NCI-H510A (cell line): ENCODE results near the gene NABP1.
A peak's percentile ranks its signal among the peaks of the same experiment; 100 is the strongest.

Experiments
- DNase-seq: peaks from one replicate; lab custom pipeline; 2025; lab: John Stamatoyannopoulos, UW

The NABP1 gene

DNA sequence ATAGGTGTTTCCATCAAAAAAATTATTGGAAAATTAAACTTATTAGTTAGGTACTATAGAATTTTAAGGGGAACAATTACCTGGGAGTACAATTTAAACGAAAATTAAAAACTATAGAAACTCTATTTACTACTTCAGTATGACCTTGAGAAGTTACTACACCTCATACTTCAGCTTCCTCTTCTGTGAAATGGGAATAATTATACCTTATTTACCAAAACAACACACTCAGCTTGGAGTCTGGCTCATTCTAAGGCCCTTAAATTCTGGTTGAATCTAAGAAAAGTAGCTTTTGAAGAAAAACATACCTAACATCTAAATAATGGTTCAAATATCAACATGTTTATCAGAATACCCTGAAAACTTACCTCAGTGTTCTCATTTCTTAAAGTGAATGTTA, 2.7 kb downstream of the NABP1 start:
- DNase-seq, result no peak

DNA sequence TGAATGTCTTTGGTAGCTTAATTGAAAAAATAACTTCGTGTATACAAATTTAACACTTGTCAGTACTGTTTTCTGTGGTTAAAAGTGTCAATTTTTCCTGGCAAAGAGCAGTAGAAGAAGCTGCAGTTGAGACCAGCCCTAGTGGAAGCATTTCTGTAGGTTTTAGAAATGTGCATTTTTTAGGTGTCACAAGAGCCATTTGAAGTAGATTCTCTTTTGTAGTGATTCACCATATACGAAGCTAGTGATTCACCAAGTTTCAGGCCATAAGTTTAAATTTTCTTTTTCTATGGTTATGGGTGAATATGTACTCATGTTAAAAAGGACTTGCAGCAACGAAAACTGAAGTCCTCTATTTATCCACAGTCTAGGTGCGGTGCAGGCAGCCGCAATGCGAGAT, 4.2 kb downstream of the NABP1 start:
- no peak for DNase-seq

DNA sequence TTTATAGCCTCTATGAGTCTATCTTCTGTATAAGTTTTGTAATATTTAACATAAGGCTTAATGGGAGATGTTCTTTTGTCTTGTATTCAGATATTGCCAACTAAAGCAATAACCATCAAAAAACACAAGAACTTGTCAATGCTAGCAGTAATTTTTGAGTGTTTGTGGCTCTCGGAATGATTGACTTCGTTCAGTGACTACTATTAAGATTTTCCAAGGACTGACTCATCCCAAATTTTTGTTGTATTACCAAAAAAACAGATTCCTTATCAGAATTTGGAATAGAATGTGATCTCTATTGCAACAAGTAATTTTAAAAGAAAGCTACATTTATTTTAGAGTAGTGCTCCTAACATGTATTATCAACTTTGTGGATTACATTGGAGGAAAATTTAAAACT, 8.1 kb downstream of the NABP1 start:
- no peak for DNase-seq

DNA sequence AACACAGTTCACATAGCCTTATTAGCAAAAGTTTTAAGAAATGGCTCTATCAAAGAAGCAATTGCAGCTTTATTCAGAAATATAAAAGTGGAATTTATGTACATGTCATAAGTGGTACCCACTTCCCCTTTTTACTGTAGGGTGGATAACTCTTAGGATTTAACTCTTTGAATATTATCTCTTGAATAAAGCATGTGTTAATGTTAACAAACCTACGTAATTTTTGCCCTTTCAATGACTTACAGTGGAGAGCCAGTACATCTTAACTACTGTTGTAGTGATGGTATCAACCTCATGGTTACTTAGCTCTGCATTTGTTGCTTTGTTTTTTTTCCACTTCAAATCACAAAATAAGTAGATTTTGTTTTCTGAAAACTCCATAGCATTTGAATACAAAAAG, 8.8 kb downstream of the NABP1 start:
- no peak for DNase-seq

DNA sequence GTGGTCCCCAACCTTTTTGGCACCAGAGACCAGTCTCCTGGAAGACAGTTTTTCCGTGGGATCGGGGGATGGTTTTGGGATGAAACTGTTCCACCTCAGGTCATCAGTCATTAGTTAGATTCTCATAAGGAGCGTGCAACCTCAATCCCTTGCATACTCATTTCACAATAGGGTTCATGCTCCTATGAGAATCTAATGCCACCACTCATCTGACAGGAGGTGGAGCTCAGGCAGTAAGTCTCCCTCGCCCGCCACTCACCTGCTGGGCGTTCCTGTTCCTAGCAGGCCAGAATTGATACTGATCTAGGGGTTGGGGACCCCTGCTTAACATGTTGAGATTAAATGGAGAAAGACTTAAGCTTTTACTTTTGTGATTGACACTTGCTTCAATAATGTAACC, 9.9 kb downstream of the NABP1 start:
- DNase-seq, result no peak

DNA sequence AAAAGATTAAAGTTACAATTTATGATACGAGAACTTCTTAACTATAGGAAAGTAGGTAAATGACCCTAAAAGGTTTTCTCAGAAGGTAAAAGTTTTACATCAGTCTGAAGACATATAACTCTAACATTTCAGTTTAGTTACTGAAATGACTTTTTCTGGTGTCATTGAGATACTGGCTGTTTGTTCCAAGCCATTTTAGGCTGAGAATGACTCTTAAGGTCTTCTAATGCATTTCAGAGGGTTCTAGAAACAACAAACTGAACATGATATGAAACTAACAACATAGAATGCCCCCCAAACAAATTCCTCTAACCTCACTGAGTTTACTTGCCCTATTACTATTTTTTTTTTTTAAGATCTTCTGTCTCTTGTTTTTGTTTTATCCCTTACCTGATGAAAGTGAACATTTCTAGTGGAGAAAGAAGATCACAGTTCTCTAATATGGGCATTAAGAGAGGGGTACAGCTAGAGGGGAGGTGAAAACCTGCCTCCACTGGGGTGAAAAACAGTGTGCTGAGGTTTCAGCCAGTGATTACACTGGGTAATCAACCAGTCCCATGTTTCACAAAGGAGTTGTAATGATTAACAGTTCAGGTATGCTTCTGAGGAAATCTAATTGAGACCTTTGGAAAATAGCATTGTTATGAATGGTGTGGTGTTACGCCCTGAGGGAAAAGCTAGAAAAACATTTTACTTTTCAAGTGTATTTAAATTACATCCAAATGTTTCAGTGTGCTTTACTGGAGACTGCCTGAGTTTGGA, 11.2 kb downstream of the NABP1 start:
- no peak for DNase-seq

DNA sequence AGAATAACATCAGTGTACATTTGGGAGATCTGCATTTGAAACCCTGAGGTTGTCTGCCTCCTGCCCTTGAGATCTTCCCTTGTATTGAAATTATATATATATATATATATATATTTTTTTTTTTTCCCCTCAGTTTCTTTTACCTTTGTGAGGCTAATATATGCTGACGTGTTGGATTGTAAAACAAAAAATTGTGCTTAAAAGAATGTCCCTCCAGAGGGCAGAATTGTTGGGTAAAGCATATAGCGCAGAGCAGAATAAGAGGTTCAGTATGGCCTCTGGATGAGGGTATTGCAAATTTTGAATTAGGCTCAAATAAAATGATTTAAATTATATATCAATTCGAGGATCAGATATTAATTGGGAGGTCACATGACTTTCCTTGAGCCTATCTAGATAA, 12.4 kb downstream of the NABP1 start:
- no peak for DNase-seq

DNA sequence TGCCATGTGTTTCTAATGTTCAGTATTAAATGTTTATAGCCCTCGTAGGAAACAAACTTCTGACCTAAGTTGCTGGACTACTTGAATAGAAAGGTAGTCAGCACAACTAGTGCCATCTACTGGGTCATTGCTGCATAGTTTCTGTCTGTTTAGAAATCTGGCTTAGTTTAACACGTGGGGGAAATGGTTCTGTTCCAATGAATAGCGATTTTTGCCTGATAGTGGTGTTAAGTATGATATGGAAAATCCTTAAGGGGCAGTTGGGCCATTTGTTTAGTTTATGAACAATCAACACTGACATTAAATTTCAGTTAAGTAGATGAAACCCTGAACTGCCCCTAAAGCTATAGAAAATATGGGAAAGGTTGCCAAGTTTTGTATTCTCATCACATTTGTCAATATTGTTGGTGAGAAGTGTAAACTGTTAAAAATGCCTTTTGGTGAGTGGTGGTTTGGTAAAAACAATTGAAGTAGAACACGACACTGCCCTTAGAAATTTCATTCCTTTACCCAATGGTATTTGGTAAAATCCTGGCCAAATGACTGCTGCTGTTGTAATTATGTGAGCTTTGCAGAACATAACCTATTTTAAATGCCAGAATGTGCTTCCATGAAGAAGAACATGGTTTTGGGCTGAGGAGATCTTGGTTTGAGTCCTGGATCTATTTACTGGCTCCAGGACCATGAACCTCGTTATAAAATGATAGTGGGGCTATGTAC, 13.2 kb downstream of the NABP1 start:
- no peak for DNase-seq

DNA sequence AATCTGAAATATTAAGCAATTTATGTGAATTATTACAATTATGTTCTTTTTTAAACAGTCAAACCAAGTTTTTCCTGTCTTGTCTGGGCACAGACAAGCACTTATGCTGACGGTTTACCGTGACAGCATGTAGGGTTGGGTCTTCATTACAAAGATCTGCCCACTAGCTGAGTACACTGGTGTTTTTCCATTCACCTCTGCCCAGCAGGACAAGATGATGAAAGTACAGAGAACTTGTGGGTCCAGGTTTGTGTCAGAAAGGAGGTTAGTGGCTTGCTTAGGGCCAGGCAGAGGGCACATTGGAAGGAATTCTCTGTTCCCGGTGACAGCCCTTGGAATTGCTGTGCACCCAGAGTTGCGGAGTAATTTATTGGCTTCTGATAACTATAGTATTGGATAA, 14.0 kb downstream of the NABP1 start:
- DNase-seq, result no peak

DNA sequence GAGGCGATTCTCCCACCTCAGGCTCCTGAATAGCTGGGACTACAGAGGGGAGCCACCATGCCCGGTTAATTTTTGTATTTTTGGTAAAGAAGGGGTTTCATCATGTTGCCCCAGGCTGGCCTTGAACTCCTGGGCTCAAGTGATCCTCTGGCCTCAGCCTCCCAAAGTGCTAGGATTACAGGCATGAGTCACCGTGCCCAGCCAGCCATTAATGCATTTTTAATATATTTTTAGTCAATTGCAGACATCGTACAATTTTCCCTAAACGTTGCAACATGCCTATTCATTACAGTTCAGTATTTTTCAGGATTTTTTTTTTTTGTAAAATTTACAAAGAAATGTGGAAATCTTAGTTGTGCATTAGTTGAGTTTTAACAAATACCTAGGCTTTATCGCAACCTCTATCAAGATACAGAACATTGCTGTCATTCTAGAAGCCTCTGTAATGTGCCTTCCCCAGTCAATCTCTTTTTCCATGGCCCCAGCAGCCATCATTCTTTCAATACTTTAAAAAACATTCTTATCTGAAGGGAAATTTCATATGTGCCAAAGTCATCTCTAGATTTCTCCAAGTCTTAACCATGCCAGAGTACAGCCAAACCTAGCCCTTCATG, 14.7 kb downstream of the NABP1 start:
- no peak for DNase-seq

DNA sequence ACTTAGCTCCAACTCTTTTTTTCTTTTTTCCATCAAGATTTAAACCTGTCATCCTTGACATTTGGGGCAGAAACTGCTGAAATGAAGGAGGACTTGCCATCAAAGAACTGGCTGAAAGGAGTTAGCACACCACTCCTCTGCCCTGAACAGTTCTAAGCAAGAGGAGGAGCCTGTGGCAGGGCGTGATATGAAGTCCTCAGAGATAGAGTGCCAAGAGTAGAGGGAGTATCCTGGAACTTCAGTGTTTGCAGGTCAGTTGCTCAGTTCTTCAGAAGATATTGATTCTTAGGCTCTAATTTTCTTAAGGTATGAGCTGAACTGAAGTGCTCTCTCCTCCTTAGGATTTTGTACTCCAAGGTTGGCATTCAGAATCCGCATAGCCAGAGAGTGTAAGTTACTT, 15.2 kb downstream of the NABP1 start:
- DNase-seq, result no peak

DNA sequence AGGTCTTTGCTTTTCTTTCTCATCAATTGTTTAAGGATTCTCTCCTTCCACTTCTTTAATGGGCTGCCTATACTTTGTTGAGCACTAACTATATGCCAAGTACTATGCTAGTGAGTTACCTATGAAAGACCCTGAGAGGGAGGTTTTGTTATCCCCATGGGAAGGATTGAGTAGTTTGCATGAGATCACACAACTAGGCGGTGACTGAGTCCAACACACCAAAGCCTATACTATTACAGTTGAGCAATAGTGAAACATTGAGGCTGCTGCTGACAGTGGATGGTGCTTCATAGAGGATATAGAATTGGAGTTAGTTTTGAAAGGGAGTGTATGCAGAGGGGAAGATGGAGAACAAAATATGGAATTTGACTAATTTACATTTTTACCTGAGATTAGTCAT, 15.8 kb downstream of the NABP1 start:
- no peak for DNase-seq

DNA sequence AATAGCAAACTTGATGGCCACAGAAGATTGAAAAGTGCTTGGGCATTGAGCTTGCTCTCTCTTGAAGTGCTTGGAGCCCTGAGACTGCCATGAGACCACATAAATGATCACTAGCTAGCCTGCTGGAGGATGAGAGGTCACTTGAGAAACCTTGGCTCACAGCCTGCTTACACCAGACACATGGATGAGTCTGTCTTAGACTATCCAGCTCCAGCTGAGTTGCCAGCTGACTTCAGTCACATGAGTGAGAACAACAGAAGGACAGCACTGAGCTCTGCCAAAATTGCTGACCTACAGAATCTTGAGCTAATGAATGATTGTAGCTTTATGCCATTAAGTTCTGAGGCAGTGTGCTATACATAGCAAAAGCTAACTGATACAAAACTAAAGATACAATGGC, 18.1 kb downstream of the NABP1 start:
- DNase-seq, result peak; percentile 53

DNA sequence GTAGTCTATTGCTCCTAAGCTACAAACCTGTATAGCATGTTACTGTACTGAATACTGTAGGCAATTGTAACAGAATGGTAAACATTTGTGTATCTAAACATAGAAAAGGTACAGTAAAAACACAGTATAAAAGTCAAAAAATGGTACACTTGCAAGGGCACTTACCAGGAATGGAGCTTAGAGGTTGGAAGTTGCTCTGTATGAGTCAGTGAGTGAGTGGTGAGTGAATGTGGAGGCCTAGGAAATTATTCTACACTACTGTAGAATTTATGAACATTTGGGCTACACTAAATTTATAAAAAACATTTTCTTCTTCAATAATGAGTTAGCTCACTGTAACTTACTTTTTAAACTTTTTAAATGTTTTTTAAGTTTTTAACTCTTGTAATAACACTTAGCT, 19.0 kb downstream of the NABP1 start:
- no peak for DNase-seq

DNA sequence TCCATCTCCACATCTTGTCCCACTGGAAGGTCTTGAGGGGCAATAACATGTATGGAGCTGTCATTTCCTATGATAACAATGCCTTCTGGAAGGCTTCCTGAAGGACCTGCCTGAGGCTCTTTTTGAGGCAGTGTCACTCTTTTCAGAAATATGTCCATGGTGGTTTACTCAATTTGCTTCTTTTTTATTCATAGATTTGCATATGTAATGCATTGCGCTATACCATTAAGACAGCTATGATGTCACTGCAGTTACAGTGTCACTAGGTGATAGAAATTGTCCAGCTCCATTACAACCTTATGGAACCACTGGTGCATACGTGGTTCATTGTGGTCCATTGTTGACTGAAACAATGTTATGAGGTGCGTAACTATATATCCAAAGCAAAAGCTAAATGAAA, 19.9 kb downstream of the NABP1 start:
- no peak for DNase-seq

DNA sequence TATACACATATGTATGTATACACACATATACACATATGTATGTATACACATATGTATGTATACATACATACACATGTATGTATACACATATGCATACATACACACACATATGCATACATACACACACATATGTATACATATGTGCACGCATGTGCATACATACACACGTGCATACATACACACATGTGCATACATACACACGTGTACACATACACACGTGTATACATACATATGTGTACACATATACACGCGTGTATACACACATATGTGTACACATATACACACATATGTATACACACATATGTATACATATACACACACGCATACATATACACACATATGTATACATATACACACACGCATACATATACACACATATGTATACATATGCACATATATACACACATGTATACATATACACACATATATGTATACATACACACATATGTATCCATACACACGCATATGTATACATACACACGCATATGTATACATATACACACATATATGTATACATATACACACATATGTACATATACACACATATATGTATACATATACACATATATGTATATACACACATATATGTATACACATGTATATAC, 21.5 kb downstream of the NABP1 start:
- no peak for DNase-seq

DNA sequence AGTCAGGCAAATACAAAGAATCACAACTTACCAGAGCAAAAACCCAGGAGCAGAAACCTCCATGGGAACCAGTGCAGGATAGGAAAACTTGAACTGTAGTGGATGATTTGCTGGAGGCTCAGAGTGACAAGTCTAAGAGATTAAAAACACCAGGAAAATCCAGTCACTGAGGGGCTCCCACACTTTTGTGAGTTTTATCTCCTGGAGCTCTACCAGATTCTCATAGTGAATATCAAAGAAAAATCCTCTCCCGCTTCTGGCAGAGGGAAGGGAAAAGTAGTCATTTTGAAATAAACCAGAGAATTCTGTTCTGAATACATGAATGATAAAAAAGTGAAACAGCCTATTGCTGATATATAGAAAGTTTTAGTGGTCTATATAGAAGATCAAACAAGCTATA, 23.1 kb downstream of the NABP1 start:
- DNase-seq, result no peak

DNA sequence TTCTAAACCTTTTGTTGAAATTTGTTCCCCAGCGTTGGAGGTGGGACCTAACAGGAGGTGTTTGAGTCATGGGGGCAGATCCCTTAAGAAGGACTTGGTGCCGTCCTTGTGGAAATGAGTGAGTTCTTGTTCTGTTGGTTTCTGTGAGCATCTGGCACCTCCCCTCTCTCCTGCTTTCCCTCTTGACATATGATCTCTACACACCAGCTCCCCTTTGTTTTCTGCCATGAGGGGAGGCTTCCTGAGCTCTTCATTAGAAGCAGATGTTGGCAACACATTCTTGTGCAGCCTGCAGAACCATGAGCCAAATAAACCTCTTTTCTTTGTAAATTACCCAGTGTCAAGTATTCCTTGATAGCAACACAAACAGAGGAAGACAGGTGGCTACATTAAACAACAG, 23.8 kb downstream of the NABP1 start:
- peak; percentile 46 for DNase-seq

DNA sequence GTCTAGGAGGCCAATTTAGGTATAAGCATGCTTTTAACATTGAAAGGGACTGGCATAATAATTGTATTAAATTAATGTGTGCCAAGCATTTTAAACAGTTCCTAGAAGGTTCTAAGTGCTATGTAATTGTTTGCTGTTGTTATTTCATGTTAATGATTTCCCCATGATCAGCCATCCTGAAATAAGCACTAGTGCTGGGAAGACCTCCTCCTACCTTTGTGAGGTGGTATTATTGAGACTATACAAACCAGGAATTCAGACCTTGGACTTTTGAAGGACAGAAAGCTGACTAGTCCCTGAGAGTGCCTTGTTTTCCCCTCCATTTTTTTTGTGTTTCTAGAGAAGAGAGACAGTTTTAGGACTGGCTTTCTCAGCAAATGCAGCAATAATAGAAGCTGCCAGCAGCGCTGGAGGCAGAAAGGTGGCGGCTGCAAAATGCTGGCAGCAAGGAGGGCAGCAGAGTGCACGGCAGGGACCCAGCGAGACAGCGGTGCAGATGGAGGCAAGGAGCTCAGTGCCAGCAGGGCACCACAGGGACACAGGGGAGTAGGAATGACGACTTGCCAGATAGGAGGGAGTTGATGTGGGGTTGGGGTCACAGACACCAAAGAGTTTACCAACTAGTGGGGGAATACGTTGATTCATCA, 25.3 kb downstream of the NABP1 start:
- DNase-seq, result no peak

DNA sequence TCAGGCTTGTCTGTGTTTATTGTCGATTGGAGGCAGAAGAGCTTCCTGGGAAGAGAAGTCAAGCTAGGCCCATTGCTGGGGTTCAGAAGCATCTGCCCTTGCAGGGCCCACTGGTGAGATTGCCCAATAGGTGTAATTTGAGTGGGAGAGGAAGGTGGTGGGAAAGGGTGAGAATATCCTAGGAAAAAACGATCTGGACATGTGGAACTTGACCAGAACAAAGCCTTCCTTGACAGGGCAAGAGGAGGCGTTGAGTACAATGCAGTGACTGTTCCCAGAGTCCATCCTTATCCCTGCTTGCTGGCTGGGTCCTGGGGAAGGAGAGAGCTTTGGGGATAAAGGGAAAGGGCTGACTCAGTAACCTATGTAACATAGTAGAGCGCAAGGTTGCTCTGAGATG, 27.1 kb downstream of the NABP1 start:
- no peak for DNase-seq

DNA sequence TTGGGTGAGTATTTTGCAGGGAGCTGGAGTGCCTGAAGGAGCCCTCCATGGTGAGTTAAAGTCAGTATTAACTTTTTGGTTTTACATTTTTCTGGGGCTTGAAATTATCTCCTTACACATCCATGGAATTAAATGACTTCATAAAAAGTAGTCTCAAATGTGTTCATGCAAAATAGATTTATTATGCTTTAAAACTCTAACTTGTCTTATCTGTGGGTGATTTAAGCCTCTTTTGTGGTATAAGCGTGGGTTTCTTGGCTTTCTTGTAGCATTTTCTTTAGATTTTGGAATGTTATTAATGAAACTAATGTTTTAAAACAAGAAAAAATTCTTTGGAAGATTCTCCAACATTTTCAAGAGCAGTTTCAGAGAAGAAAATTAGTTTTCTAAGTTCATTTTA, 27.8 kb downstream of the NABP1 start:
- no peak for DNase-seq

DNA sequence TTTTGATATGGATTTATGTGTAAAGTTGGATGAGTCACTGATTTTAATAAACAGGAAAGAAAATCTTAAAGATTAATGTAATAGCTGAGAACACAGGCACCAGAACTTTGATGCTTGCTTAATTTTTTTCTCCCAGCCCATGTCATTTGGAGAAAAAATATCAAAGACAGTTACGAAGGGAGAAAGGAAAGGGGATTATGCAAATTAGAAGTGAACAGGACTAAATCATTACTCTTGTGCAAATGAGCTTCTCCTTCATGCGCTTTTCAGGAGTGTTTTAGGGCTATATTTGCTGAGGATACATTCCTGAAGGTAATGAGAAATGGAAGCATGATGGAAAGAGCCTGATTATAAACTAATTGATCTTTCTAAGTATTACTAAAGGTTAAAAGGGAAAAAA, 28.9 kb downstream of the NABP1 start:
- no peak for DNase-seq

DNA sequence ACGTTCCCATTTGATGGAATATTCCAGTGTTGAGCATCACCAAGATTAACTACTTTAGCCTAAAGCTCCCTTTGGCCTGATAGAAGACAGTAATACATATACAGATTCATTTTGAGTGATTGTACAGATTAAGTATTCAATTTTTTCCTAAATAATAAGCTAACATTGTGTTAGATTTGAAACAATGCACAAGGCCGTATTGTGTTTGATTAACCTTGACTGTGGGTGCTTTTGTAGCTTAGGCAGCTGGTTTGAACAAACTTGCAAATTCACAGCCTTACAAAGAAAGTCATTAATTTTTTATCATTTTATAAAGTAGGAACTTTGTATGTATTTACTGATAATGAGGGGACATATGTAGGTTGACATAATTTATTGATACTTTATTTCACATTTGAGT, 29.6 kb downstream of the NABP1 start:
- no peak for DNase-seq
